ENCODE results near the gene SMARCD1. TPM values are rescaled to one million over a fixed set of nuclear protein-coding genes. Genes with fewer than 3 reads are reported as not detected.

The SMARCD1 gene
- total RNA-seq (38.2 TPM), polyA plus RNA-seq (19.9 TPM)
- long read RNA-seq, donor 1, partial matches to known transcripts: 0 of 2 reads
- long read RNA-seq, donor 1, other reads (novel, unspliced or antisense): 0 of 2 reads
- long read RNA-seq, donor 2: 0 reads
- long read RNA-seq, donor 3, partial matches to known transcripts: 11 of 17 reads
- long read RNA-seq, donor 3, other reads (novel, unspliced or antisense): 0 of 17 reads
- long read RNA-seq, donor 4, partial matches to known transcripts: 6 of 12 reads
- long read RNA-seq, donor 4, other reads (novel, unspliced or antisense): 0 of 12 reads
- long read RNA-seq, donor 5, transcript SMARCD1-202 (13 exons, 3,658 nt): major isoform, 10 of 21 reads
- long read RNA-seq, donor 5, partial matches to known transcripts: 5 of 21 reads
- long read RNA-seq, donor 5, other reads (novel, unspliced or antisense): 0 of 21 reads
- long read RNA-seq, donor 6, partial matches to known transcripts: 7 of 13 reads
- long read RNA-seq, donor 6, other reads (novel, unspliced or antisense): 0 of 13 reads
- long read RNA-seq, donor 7, transcript SMARCD1-202 (13 exons, 3,658 nt): major isoform, 7 of 7 reads
- long read RNA-seq, donor 7, partial matches to known transcripts: 0 of 7 reads
- long read RNA-seq, donor 7, other reads (novel, unspliced or antisense): 0 of 7 reads
- long read RNA-seq, donor 8, transcript SMARCD1-202 (13 exons, 3,658 nt): major isoform, 7 of 8 reads
- long read RNA-seq, donor 8, partial matches to known transcripts: 0 of 8 reads
- long read RNA-seq, donor 8, other reads (novel, unspliced or antisense): 0 of 8 reads
- long read RNA-seq, donor 9, transcript SMARCD1-202 (13 exons, 3,658 nt): major isoform, 9 of 16 reads
- long read RNA-seq, donor 9, partial matches to known transcripts: 5 of 16 reads
- long read RNA-seq, donor 9, other reads (novel, unspliced or antisense): 0 of 16 reads
- long read RNA-seq, donor 10, partial matches to known transcripts: 7 of 13 reads
- long read RNA-seq, donor 10, other reads (novel, unspliced or antisense): 0 of 13 reads

DNA sequence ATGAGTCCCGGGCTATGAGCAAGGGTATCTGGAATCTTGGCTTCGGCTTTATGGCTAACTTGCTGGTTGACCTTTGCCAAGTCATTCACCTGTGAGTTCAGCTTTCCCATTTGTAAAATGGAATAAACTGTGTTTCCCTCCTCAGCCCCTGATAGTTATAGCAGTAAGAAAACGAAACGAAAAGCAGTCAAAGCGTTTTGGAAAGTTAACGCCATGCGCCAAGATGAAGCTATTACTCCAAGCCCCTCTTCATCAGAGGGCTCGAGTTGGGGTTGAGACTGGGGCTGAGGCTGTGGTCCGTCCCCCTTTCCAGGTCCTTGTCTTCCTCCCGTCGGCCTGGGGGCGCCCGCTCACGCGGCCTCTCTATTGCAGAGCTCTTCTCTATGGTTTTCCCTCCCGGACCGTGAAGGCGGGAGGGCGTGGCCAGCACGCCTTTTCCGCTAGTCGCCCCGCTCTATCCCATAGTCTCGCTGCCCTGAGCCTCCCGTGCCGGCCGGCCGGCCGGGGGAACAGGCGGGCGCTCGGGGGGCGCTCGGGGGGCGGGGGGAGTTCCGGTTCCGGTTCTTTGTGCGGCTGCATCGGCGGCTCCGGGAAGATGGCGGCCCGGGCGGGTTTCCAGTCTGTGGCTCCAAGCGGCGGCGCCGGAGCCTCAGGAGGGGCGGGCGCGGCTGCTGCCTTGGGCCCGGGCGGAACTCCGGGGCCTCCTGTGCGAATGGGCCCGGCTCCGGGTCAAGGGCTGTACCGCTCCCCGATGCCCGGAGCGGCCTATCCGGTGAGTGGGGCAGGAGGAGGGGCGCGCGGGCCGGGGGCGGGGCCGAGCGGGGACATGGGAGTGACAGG, at the start of gene SMARCD1:
Gene SMARCD1 (plus strand): TSS at position 568 of the 840 bp plus-strand sequence. CDS start 28 bp downstream, at position 596.
- Histone ChIP-seq H3K27me3 (ENCODE audit: control insufficient read depth in 2 of 2, insufficient read depth in 1 of 2, low read length in 1 of 2) (peaks cover 0 to 20% of the 10 kb centered on the region in 2 donors), H3K36me3 (ENCODE audit: control insufficient read depth in 2 of 2, insufficient read depth in 2 of 2, low read length in 1 of 2) (peaks cover 31 to 36% of the 10 kb centered on the region in 2 donors), H3K4me3 (ENCODE audit: low read length in 2 of 2) (peak within 1 kb of the TSS; percentile 57 to 87), H3K9me3 (ENCODE audit: control insufficient read depth in 2 of 2, insufficient read depth in 1 of 2, low read length in 1 of 2) (no peaks in the 10 kb centered on the region), H3K4me1 (ENCODE audit: control insufficient read depth in 2 of 2, insufficient read depth in 2 of 2, low read length in 2 of 2) (peaks cover 8 to 15% of the 10 kb centered on the region in 2 donors), H3K27ac (ENCODE audit: low read depth in 1 of 2, low read length in 1 of 2) (peak within 1 kb of the TSS; percentile 92 to 97)
- under 1% methylated on average over 69 of the region's 69 CpGs for WGBS
- peak; percentile 73 to 93 (median 81) for DNase-seq (ENCODE audit: low read depth in 6 of 9, low spot score in 9 of 9)

- WGBS: 97% methylated on average over 4 of the region's 4 CpGs
- H3K9me3 ChIP-seq (ENCODE audit: control insufficient read depth in 2 of 2, insufficient read depth in 1 of 2, low read length in 1 of 2): peaks cover 0 to 3% of the 10 kb centered on the region in 2 donors
- peaks cover 0 to 8% of the 10 kb centered on the region in 2 donors for H3K4me1 ChIP-seq (ENCODE audit: control insufficient read depth in 2 of 2, insufficient read depth in 2 of 2, low read length in 2 of 2)
- no peak for DNase-seq (ENCODE audit: low read depth in 6 of 9, low spot score in 9 of 9)
- H3K4me3 ChIP-seq (ENCODE audit: low read length in 2 of 2): no peak overlapping the region
- peaks cover 0 to 18% of the 10 kb centered on the region in 2 donors for H3K27me3 ChIP-seq (ENCODE audit: control insufficient read depth in 2 of 2, insufficient read depth in 1 of 2, low read length in 1 of 2)
- H3K27ac ChIP-seq (ENCODE audit: low read depth in 1 of 2, low read length in 1 of 2): no peak overlapping the region
- no peaks in the 10 kb centered on the region for H3K36me3 ChIP-seq (ENCODE audit: control insufficient read depth in 2 of 2, insufficient read depth in 2 of 2, low read length in 1 of 2)
These were observed 46.8 kb upstream of the SMARCD1 start for GRCh38 chr12:50038336-50038735.

DNA sequence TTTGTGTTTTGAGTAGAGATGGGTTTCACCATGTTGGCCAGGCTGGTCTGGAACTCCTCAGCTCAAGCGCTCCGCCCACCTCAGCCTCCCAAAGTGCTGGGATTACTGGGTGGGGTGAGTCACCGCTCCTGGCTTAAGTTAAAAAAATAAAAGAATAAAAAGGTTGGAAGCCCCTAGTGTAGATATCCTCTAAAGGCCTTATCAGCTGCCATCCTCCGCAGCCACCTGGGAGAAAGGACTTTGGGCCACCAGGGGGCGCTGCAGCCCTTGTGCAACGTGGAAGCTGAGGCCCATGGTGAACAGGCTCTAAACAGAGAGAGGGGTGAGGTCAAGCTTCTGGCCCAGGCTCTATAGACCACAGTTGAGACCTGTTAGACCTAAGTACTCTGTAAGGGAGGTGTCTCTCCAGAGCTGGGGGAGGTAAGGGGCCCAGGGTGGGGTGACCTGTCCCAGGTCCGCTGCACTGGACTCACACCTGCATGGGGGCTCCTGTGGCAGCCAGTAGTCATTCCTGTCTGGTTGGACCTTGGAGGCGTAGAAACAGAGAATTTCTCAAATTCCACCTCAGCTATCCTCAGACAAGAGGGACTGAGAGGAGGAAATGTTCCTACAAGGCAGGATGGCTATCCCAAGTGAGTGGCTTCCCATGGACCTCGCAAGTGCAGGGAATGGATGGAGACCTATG, 45.8 kb upstream of the SMARCD1 start:
- H3K36me3 ChIP-seq (ENCODE audit: control insufficient read depth in 2 of 2, insufficient read depth in 2 of 2, low read length in 1 of 2): no peaks in the 10 kb centered on the region
- peak in 3 of 9 donors; percentile 72 to 88 (median 87) for DNase-seq (ENCODE audit: low read depth in 6 of 9, low spot score in 9 of 9)
- H3K4me1 ChIP-seq (ENCODE audit: control insufficient read depth in 2 of 2, insufficient read depth in 2 of 2, low read length in 2 of 2): peaks cover 0 to 6% of the 10 kb centered on the region in 2 donors
- H3K27me3 ChIP-seq (ENCODE audit: control insufficient read depth in 2 of 2, insufficient read depth in 1 of 2, low read length in 1 of 2): peaks cover 0 to 12% of the 10 kb centered on the region in 2 donors
- no peak overlapping the region for H3K27ac ChIP-seq (ENCODE audit: low read depth in 1 of 2, low read length in 1 of 2)
- 57% methylated on average over 9 of the region's 9 CpGs for WGBS
- H3K9me3 ChIP-seq (ENCODE audit: control insufficient read depth in 2 of 2, insufficient read depth in 1 of 2, low read length in 1 of 2): peaks cover 0 to 3% of the 10 kb centered on the region in 2 donors
- H3K4me3 ChIP-seq (ENCODE audit: low read length in 2 of 2): no peak overlapping the region

DNA sequence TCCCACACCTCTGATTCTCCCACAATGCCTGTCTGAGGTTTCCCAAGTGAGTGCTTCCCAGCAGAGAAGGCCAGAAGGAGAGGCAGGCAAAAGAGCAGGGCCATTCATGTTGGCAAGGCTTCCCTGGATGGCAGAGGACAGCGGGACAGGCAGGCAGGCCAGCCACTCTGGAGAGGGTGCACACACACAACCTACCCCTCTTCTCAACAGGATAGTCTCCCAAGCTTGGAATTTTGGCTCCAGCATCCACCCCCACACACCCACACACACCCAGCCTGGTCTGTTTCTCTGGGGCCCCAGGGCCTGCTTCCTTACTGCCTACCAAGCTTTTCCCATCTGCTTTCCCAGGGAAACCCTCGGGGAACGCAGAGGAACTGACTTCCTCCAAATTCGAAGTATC, 44.5 kb upstream of the SMARCD1 start:
- 92% methylated on average over 4 of the region's 4 CpGs for WGBS
- H3K27me3 ChIP-seq (ENCODE audit: control insufficient read depth in 2 of 2, insufficient read depth in 1 of 2, low read length in 1 of 2): peaks cover 0 to 12% of the 10 kb centered on the region in 2 donors
- H3K27ac ChIP-seq (ENCODE audit: low read depth in 1 of 2, low read length in 1 of 2): no peak overlapping the region
- no peaks in the 10 kb centered on the region for H3K36me3 ChIP-seq (ENCODE audit: control insufficient read depth in 2 of 2, insufficient read depth in 2 of 2, low read length in 1 of 2)
- no peak overlapping the region for H3K4me3 ChIP-seq (ENCODE audit: low read length in 2 of 2)
- peaks cover 0 to 6% of the 10 kb centered on the region in 2 donors for H3K4me1 ChIP-seq (ENCODE audit: control insufficient read depth in 2 of 2, insufficient read depth in 2 of 2, low read length in 2 of 2)
- DNase-seq (ENCODE audit: low read depth in 6 of 9, low spot score in 9 of 9): no peak
- peaks cover 0 to 3% of the 10 kb centered on the region in 2 donors for H3K9me3 ChIP-seq (ENCODE audit: control insufficient read depth in 2 of 2, insufficient read depth in 1 of 2, low read length in 1 of 2)

DNA sequence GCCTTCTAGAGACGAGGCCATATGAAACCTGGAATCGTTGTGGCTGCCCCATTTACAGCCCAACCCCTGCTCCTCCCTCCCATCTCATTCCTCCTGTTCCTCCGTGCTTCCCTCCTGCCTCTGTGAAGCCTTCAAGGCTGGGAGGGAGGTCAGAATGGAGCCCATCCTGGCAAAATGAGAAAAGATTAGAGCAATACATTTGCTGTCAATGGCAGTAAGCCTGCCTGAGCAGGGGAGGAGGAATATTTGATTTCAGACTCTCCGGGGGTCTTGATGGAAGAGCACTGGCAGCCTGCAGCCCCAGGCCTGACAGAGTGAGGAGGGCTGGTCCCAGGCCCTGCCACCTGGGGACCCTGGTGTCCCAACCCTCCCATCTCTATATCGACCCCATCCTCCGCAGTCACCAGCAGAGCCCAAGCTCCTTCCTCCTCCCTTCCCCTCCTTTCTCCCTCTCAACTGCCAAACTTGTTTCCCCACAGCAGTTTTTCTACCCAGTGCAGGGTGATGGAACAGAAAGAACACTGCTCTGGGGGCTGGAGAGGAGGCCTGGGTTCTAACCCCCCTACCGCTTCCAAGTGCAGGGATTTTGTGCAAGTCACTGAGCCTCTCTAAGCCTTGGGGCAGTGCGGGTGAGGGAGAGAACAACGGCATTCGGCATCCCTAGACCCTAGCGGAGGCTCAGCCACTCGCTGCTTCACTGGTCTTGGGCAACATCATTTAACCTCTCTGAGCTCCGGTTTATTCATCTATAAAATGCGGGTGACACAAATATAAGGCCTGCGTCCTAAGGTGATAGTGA, 43.9 kb upstream of the SMARCD1 start:
- WGBS: 95% methylated on average over 15 of the region's 15 CpGs
- Histone ChIP-seq H3K36me3 (ENCODE audit: control insufficient read depth in 2 of 2, insufficient read depth in 2 of 2, low read length in 1 of 2) (no peaks in the 10 kb centered on the region), H3K27ac (ENCODE audit: low read depth in 1 of 2, low read length in 1 of 2) (no peak overlapping the region), H3K4me3 (ENCODE audit: low read length in 2 of 2) (no peak overlapping the region), H3K4me1 (ENCODE audit: control insufficient read depth in 2 of 2, insufficient read depth in 2 of 2, low read length in 2 of 2) (peaks cover 0 to 6% of the 10 kb centered on the region in 2 donors), H3K27me3 (ENCODE audit: control insufficient read depth in 2 of 2, insufficient read depth in 1 of 2, low read length in 1 of 2) (peaks cover 0 to 12% of the 10 kb centered on the region in 2 donors), H3K9me3 (ENCODE audit: control insufficient read depth in 2 of 2, insufficient read depth in 1 of 2, low read length in 1 of 2) (peaks cover 0 to 3% of the 10 kb centered on the region in 2 donors)
- no peak for DNase-seq (ENCODE audit: low read depth in 6 of 9, low spot score in 9 of 9)

DNA sequence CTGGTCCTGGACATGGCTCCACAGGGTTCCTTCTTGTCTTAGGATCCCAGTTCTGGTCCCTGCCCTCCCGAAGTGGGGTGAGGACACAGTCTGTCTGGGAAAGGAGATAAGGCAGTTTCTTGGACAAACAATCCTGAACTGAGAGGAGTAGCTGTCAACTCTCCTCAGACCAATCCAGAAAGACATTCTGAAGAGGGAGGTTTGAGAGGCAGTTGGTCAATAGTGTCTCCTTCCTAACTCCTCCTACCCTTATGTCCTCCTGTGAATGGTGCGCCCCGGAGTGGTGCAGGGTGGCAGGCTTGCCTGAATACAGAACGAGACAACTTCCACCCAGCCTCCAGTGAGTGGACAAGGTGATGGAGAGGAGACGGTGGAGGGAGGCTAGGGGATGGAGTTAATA, 43.2 kb upstream of the SMARCD1 start:
- H3K27ac ChIP-seq (ENCODE audit: low read depth in 1 of 2, low read length in 1 of 2): no peak overlapping the region
- 93% methylated on average over 5 of the region's 5 CpGs for WGBS
- H3K4me1 ChIP-seq (ENCODE audit: control insufficient read depth in 2 of 2, insufficient read depth in 2 of 2, low read length in 2 of 2): peaks cover 0 to 6% of the 10 kb centered on the region in 2 donors
- H3K36me3 ChIP-seq (ENCODE audit: control insufficient read depth in 2 of 2, insufficient read depth in 2 of 2, low read length in 1 of 2): no peaks in the 10 kb centered on the region
- no peak for DNase-seq (ENCODE audit: low read depth in 6 of 9, low spot score in 9 of 9)
- H3K9me3 ChIP-seq (ENCODE audit: control insufficient read depth in 2 of 2, insufficient read depth in 1 of 2, low read length in 1 of 2): peaks cover 0 to 3% of the 10 kb centered on the region in 2 donors
- no peak overlapping the region for H3K4me3 ChIP-seq (ENCODE audit: low read length in 2 of 2)
- peaks cover 0 to 12% of the 10 kb centered on the region in 2 donors for H3K27me3 ChIP-seq (ENCODE audit: control insufficient read depth in 2 of 2, insufficient read depth in 1 of 2, low read length in 1 of 2)

GRCh38 chr12:50042693-50043092, 42.4 kb upstream of the SMARCD1 start:
- H3K9me3 ChIP-seq (ENCODE audit: control insufficient read depth in 2 of 2, insufficient read depth in 1 of 2, low read length in 1 of 2): peaks cover 0 to 3% of the 10 kb centered on the region in 2 donors
- DNase-seq (ENCODE audit: low read depth in 6 of 9, low spot score in 9 of 9): no peak
- H3K4me1 ChIP-seq (ENCODE audit: control insufficient read depth in 2 of 2, insufficient read depth in 2 of 2, low read length in 2 of 2): peaks cover 0 to 6% of the 10 kb centered on the region in 2 donors
- H3K36me3 ChIP-seq (ENCODE audit: control insufficient read depth in 2 of 2, insufficient read depth in 2 of 2, low read length in 1 of 2): no peaks in the 10 kb centered on the region
- WGBS: 91% methylated on average over 6 of the region's 6 CpGs
- no peak overlapping the region for H3K4me3 ChIP-seq (ENCODE audit: low read length in 2 of 2)
- no peak overlapping the region for H3K27ac ChIP-seq (ENCODE audit: low read depth in 1 of 2, low read length in 1 of 2)
- H3K27me3 ChIP-seq (ENCODE audit: control insufficient read depth in 2 of 2, insufficient read depth in 1 of 2, low read length in 1 of 2): peaks cover 0 to 15% of the 10 kb centered on the region in 2 donors
